ENCODE results near the gene CISD2.

DNA sequence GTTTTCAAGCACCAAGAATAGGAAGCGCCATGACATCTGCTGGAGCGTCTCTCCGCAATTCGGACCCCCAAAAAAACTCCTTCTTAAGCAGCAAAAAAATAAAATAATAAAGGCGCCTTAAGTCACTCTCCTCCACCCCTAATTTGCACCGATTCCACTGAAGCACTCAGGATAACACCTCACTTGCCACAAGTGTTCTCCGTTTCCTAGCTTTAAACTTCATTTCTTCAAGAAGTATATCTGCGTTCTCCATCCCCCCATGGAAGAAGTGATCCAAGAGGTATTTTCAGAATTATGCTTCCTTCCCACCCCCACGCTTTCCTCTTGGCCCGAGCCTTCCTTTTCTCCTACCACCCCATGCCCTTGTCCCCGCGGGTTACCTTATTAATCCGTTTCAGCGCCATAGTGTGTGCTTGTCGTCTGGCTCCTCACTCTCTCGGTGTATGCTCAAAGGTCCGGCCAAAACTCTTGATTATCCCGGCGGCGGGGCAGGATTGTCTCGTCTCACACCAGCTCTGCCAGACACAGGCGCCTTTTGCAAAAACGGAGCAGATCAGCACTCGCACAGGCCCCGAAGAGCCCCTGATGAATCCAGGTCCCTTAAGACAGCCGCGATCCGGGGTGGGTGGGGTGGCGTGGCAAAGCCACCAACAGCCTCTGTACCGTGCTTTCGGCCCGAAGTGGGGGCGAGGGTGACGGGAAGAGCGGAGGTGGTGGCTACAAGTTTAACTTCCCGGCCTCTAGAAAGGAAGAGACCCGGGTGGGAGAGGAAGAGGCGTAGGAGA, 42.5 kb upstream of the CISD2 start:
- TF ChIP-seq, protein P1, sequence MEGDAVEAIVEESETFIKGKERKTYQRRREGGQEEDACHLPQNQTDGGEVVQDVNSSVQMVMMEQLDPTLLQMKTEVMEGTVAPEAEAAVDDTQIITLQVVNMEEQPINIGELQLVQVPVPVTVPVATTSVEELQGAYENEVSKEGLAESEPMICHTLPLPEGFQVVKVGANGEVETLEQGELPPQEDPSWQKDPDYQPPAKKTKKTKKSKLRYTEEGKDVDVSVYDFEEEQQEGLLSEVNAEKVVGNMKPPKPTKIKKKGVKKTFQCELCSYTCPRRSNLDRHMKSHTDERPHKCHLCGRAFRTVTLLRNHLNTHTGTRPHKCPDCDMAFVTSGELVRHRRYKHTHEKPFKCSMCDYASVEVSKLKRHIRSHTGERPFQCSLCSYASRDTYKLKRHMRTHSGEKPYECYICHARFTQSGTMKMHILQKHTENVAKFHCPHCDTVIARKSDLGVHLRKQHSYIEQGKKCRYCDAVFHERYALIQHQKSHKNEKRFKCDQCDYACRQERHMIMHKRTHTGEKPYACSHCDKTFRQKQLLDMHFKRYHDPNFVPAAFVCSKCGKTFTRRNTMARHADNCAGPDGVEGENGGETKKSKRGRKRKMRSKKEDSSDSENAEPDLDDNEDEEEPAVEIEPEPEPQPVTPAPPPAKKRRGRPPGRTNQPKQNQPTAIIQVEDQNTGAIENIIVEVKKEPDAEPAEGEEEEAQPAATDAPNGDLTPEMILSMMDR (conservative IDR thresholded peaks at IDR 0.05 in 1 of 2, IDR thresholded peaks at IDR 0.05 in 1 of 2; ENCODE audit: low read depth in 1 of 2, low read length in 2 of 2) = no peak
- no peak for TF ChIP-seq EZH2 (IDR thresholded peaks at IDR 0.05; ENCODE audit: low read length, missing control alignments)

Measured in fibroblast of lung (primary cell).